GM12878 (cell line): ENCODE measurements around the gene CDK5RAP1. TPM values are rescaled to one million over a fixed set of nuclear protein-coding genes. Genes with fewer than 3 reads are reported as not detected.

Source experiments
- ATAC-seq: fragments of 200-7000 bp; cut with Tn5 transposase; 3 replicates; pipeline ENCODE4 v1.9.1; 2020; ENCODE audit warnings: mild to moderate bottlenecking, moderate library complexity
- BruUV-seq: library from RNA; stranded (reverse); fragments of 400-500 nt; replicated peaks from 2 replicates; lab custom pipeline; 2021; lab: Mats Ljungman, UMichigan
- CTCF ChIA-PET: fragments of 300-600 bp; sonication (Branson Sonifier 250); formaldehyde crosslinking; extraction: SDS; loops from one replicate; lab custom pipeline; 2021; ENCODE audit warnings: inconsistent platforms; lab: Yijun Ruan, JAX
- POLR2A ChIA-PET: fragments of 350-600 bp; formaldehyde crosslinking; extraction: SDS; loops from one replicate; lab custom pipeline; 2021; ENCODE audit warnings: inconsistent platforms; lab: Charles Lee
- RAD21 ChIA-PET: fragments of 300-600 bp; sonication (Branson Sonifier 250); formaldehyde crosslinking; loops from one replicate; lab custom pipeline; 2023; ENCODE audit warnings: antibody characterized with exemption; ENCODE audit not compliant: unreplicated experiment; lab: Charles Lee
- SMC1A ChIA-PET: fragments of 300-600 bp; sonication (Branson Sonifier 250); formaldehyde crosslinking; loops from one replicate; lab custom pipeline; 2023; ENCODE audit not compliant: unreplicated experiment, uncharacterized antibody; lab: Charles Lee
- DNase-seq: peaks from one replicate; pipeline ENCODE4 v3.0.0-alpha.2; 2011; ENCODE audit warnings: low read depth, low spot score
- FAIRE-seq: peaks from 3 replicates; lab custom pipeline; 2011; peaks lifted over from hg19 to GRCh38; lab: Jason Lieb, UNC
- H2AFZ ChIP-seq: 2 replicates; pipeline ENCODE4 v1.6.0; 2011; ENCODE audit warnings: low read depth, low read length, control low read depth; ENCODE audit not compliant: control insufficient read depth
- H3K27ac ChIP-seq: 2 replicates; pipeline ENCODE4 v1.5.1; 2011; ENCODE audit warnings: control low read depth; ENCODE audit not compliant: control insufficient read depth, insufficient read depth
- H3K27me3 ChIP-seq, 2 experiments: replicated peaks in 1 of 2; 2 replicates each; pipeline versions ENCODE4 v1.6.0 to v1.6.1; 2011; ENCODE audit warnings: low read length in 1 of 2; ENCODE audit not compliant: control insufficient read depth in 2 of 2, insufficient read depth in 2 of 2
- H3K36me3 ChIP-seq, 2 experiments: 2 replicates each; pipeline ENCODE4 v1.5.1; 2011; ENCODE audit warnings: low read length in 1 of 2; ENCODE audit not compliant: control insufficient read depth in 2 of 2, insufficient read depth in 2 of 2
- H3K4me1 ChIP-seq: 2 replicates; pipeline ENCODE4 v1.6.1; 2011; ENCODE audit warnings: mild to moderate bottlenecking, low read length, moderate library complexity, mixed read lengths; ENCODE audit not compliant: control insufficient read depth, insufficient read depth
- H3K4me2 ChIP-seq: 2 replicates; pipeline ENCODE4 v1.6.0; 2011; ENCODE audit warnings: control low read depth; ENCODE audit not compliant: control insufficient read depth, insufficient read depth
- H3K4me3 ChIP-seq: fragments of 200-600 bp; sonication (generic); 2 replicates; pipeline ENCODE4 v1.5.1; 2016
- H3K79me2 ChIP-seq: 2 replicates; pipeline ENCODE4 v1.6.0; 2011; ENCODE audit warnings: low read length; ENCODE audit not compliant: control insufficient read depth, insufficient read depth
- H3K9ac ChIP-seq: 2 replicates; pipeline ENCODE4 v1.8.0; 2011; ENCODE audit warnings: low read length, control low read depth, mixed read lengths; ENCODE audit not compliant: control insufficient read depth, insufficient read depth
- H3K9me3 ChIP-seq: replicated peaks from 3 replicates; pipeline ENCODE4 v1.5.1; 2011; ENCODE audit warnings: mild to moderate bottlenecking, low read length; ENCODE audit not compliant: control insufficient read depth, insufficient read depth
- H4K20me1 ChIP-seq: 2 replicates; pipeline ENCODE4 v1.6.0; 2011; ENCODE audit not compliant: control insufficient read depth, insufficient read depth
- CBX5 ChIP-seq: sonication (generic); IDR thresholded peaks from 2 replicates; pipeline ENCODE4 v1.6.1; 2016; ENCODE audit warnings: low read depth, moderate library complexity, mild to moderate bottlenecking, inconsistent platforms
- GABPA ChIP-seq: IDR thresholded peaks from 2 replicates; pipeline ENCODE4 v1.6.1; 2014; ENCODE audit warnings: antibody characterized with exemption, low read depth, mild to moderate bottlenecking, inconsistent platforms
- MEF2B ChIP-seq: fragments of 450-650 bp; IDR thresholded peaks from 2 replicates; pipeline ENCODE4 v1.6.1; 2018; ENCODE audit warnings: mild to moderate bottlenecking, moderate library complexity; ENCODE audit not compliant: partially characterized antibody, poor library complexity, severe bottlenecking
- NRF1 ChIP-seq: conservative IDR thresholded peaks from 2 replicates; pipeline ENCODE4 v1.6.1; 2011; ENCODE audit warnings: mild to moderate bottlenecking, low read depth, low read length, improper control_type of control experiment
- PAX8 ChIP-seq: fragments of 450-650 bp; IDR thresholded peaks from 2 replicates; pipeline ENCODE4 v1.6.1; 2017; ENCODE audit warnings: mild to moderate bottlenecking, moderate library complexity
- POLR2AphosphoS2 ChIP-seq: IDR thresholded peaks from 2 replicates; pipeline ENCODE4 v1.6.1; 2011; ENCODE audit warnings: low read depth, mild to moderate bottlenecking, low read length, improper control_type of control experiment, moderate library complexity
- SIX5 ChIP-seq: IDR thresholded peaks from 2 replicates; pipeline ENCODE4 v1.6.1; 2011; ENCODE audit warnings: mild to moderate bottlenecking, low read depth, low read length, moderate library complexity; ENCODE audit not compliant: severe bottlenecking
- TCF3 ChIP-seq: IDR thresholded peaks from 2 replicates; pipeline ENCODE4 v1.6.1; 2012; ENCODE audit warnings: low read depth, mild to moderate bottlenecking, low read length, borderline replicate concordance; ENCODE audit not compliant: insufficient read depth
- YY1 ChIP-seq: IDR thresholded peaks from 2 replicates; pipeline ENCODE4 v1.6.1; 2011; ENCODE audit warnings: low read depth, mild to moderate bottlenecking, low read length
- ZNF24 ChIP-seq: fragments of 450-650 bp; IDR thresholded peaks from 2 replicates; pipeline ENCODE4 v1.6.1; 2017; ENCODE audit warnings: antibody characterized with exemption, mild to moderate bottlenecking
- WGBS: methylation state at CpG from one replicate; pipeline ENCODE4 v1.1.6; 2016; ENCODE audit warnings: low lambda C conversion rate; ENCODE audit not compliant: insufficient replicate concordance, insufficient coverage; ENCODE audit errors: missing lambda C conversion rate; 5-methylcytosine and 5-hydroxymethylcytosine counted together
- in situ Hi-C: fragments of 300-500 bp; cut with MboI; formaldehyde crosslinking; loops from 9 replicates; pipeline ENCODE4 v1.14.3; 2018; ENCODE audit warnings: mixed read lengths
- intact Hi-C: fragments of 100-400 bp; cut with micrococcal nuclease; formaldehyde crosslinking; loops from one replicate; pipeline ENCODE4 v1.14.2; 2022; ENCODE audit not compliant: unreplicated experiment
- polyA plus RNA-seq, 11 experiments: library from polyadenylated mRNA; depleted of rRNA in 4 of 11; unstranded in 6 of 11; stranded (reverse) in 5 of 11; fragments of >200 nt; fragmentation: Nextera tagmentation in 4 of 11; fragmentation: Illumina TruSeq in 1 of 11; extraction: Ambion mirVana in 4 of 11; extraction: Trizol in 1 of 11; gene quantifications; 1 replicate in 1 of 11; 2 replicates in 10 of 11; pipeline versions ENCODE4 v1.2.1 to v1.2.3, GENCODE V29; 2011 to 2016; ENCODE audit warnings: inconsistent platforms in 2 of 11, missing spikeins in 2 of 11, low read depth in 1 of 11
- total RNA-seq, 4 experiments: library from RNA; depleted of rRNA in 3 of 4; stranded (reverse); fragments of >200 nt in 3 of 4; fragmentation: Illumina TruSeq in 1 of 4; extraction: Trizol in 1 of 4; gene quantifications; 2 replicates each; pipeline versions ENCODE4 v1.2.1 to v1.2.3, GENCODE V29; 2013 to 2021
- TF ChIP-seq, protein P1 (sequence below): fragments of 450-650 bp; IDR thresholded peaks from 2 replicates; pipeline ENCODE4 v1.6.1; 2016; ENCODE audit warnings: mild to moderate bottlenecking
- TF ChIP-seq, protein P2 (sequence below): IDR thresholded peaks from 2 replicates; pipeline ENCODE4 v1.6.1; 2011; ENCODE audit warnings: low read depth, low read length, improper control_type of control experiment, borderline replicate concordance
- TF ChIP-seq, protein P3 (sequence below): fragments of 450-650 bp; IDR thresholded peaks from 2 replicates; pipeline ENCODE4 v1.6.1; 2016; ENCODE audit warnings: mild to moderate bottlenecking

Gene CDK5RAP1
- total and polyA plus RNA-seq, 10 of the 15 experiments (the other 5 are each of a cell fraction or from before 2014, with no cell fraction given) = 30.4 to 67.6 (median 38.8) TPM

DNA sequence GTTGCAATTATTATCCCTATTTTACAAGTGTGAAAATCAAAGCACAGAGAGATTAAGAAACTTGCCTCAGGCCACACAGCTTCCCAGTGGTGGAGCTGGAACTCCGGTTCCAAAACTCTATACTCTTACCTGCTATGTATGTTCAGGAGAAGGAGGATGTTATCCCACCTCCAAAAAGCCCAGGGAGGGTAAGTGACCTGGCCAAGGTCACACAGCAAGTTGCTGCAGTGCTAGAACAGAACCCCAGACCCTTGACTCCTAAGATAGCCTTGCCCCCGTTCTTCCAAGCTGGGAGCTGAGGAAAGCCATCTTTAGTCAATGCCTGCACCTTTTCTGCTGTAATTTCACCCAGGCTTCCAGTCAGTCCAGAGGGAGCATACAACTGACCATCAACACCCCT lies 76.0 kb downstream of the CDK5RAP1 start (continued):
- TF ChIP-seq, protein P1, sequence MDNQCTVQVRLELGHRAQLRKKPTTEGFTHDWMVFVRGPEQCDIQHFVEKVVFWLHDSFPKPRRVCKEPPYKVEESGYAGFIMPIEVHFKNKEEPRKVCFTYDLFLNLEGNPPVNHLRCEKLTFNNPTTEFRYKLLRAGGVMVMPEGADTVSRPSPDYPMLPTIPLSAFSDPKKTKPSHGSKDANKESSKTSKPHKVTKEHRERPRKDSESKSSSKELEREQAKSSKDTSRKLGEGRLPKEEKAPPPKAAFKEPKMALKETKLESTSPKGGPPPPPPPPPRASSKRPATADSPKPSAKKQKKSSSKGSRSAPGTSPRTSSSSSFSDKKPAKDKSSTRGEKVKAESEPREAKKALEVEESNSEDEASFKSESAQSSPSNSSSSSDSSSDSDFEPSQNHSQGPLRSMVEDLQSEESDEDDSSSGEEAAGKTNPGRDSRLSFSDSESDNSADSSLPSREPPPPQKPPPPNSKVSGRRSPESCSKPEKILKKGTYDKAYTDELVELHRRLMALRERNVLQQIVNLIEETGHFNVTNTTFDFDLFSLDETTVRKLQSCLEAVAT = no peak
- TF ChIP-seq, protein P2, sequence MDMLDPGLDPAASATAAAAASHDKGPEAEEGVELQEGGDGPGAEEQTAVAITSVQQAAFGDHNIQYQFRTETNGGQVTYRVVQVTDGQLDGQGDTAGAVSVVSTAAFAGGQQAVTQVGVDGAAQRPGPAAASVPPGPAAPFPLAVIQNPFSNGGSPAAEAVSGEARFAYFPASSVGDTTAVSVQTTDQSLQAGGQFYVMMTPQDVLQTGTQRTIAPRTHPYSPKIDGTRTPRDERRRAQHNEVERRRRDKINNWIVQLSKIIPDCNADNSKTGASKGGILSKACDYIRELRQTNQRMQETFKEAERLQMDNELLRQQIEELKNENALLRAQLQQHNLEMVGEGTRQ = no peak
- TF ChIP-seq GABPA (no peak), SIX5 (no peak)

DNA sequence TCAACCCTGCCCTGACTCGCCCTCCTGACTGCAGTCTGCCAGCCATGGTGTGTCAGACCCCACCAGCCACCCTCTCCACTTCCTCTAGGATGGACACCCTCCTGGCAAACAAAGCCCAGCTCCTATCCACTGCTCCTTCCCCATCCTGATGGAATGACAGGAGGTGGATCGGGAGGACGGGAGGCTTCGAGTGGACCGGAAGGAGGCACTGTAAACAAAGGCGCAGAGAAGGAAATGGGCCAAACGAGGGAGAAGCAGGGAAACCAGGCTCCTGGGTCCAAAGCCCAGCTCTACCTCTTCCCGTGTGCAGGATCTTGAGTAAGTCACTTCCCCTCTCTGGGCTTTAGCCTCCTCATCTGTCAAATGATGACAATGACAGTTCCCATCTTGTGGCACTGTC lies 78.1 kb downstream of the CDK5RAP1 start:
- no peaks in the 10 kb centered on the region for H3K36me3 ChIP-seq
- no peaks in the 10 kb centered on the region for H3K79me2 ChIP-seq
- ATAC-seq = no peak
- POLR2A ChIA-PET = no interaction called here
- BruUV-seq = no TSS peak
- no peak overlapping the region for H3K4me2 ChIP-seq
- CTCF ChIA-PET = no interaction called here
- DNase-seq = no peak
- WGBS = 28% methylated on average over 8 of the region's 8 CpGs
- H3K4me3 ChIP-seq = no peak overlapping the region
- SMC1A ChIA-PET = no interaction called here
- TF ChIP-seq NRF1 (no peak), CBX5 (no peak), YY1 (no peak), TCF3 (no peak), POLR2AphosphoS2 (no peak), GABPA (no peak), PAX8 (no peak), MEF2B (no peak), ZNF24 (no peak)
- TF ChIP-seq, protein P3, sequence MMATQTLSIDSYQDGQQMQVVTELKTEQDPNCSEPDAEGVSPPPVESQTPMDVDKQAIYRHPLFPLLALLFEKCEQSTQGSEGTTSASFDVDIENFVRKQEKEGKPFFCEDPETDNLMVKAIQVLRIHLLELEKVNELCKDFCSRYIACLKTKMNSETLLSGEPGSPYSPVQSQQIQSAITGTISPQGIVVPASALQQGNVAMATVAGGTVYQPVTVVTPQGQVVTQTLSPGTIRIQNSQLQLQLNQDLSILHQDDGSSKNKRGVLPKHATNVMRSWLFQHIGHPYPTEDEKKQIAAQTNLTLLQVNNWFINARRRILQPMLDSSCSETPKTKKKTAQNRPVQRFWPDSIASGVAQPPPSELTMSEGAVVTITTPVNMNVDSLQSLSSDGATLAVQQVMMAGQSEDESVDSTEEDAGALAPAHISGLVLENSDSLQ = no peak
- H3K9me3 ChIP-seq = no peaks in the 10 kb centered on the region
- no peak overlapping the region for H3K9ac ChIP-seq
- intact Hi-C loops = no loop called here
- H3K4me1 ChIP-seq = no peaks in the 10 kb centered on the region
- H3K27ac ChIP-seq = no peak overlapping the region
- RAD21 ChIA-PET = no interaction called here
- peaks cover 0 to 7% of the 10 kb centered on the region in 2 experiments; a peak in 3 of 4 replicates for H3K27me3 ChIP-seq
- no peak for FAIRE-seq
- no peaks in the 10 kb centered on the region for H4K20me1 ChIP-seq
- in situ Hi-C loops = no loop called here
- no peak overlapping the region for H2AFZ ChIP-seq
